A549 (cell line): ENCODE data around the gene HAND2.

Experiments used
- EP300 ChIP-seq, 2 experiments: fragments of >200 bp; sonication (Bioruptor Twin); formaldehyde crosslinking; IDR thresholded peaks; 2 replicates in 1 of 2; 3 replicates in 1 of 2; pipeline ENCODE4 v1.6.1; 2016 to 2017
- JUNB ChIP-seq: fragments of >200 bp; sonication (Bioruptor Twin); formaldehyde crosslinking; IDR thresholded peaks from 2 replicates; pipeline ENCODE4 v1.6.1; 2016
- NPAS2 ChIP-seq: fragments of 250-450 bp; sonication (Bioruptor Pico); IDR thresholded peaks from 2 replicates; pipeline ENCODE4 v1.8.0; 2022; ENCODE audit warnings: mild to moderate bottlenecking, moderate library complexity, borderline replicate concordance
- PBX3 ChIP-seq: IDR thresholded peaks from 2 replicates; pipeline ENCODE4 v1.6.1; 2012
- REST ChIP-seq: fragments of 200-600 bp; sonication (generic); IDR thresholded peaks from 2 replicates; pipeline ENCODE4 v1.6.1; 2016; ENCODE audit warnings: antibody characterized with exemption, mild to moderate bottlenecking, moderate library complexity
- TP53 ChIP-seq: fragments of 250-450 bp; sonication (Bioruptor Pico); IDR thresholded peaks from 2 replicates; pipeline ENCODE4 v1.5.0; 2021; ENCODE audit warnings: mild to moderate bottlenecking, moderate library complexity

- no peak for TF ChIP-seq EP300 (IDR thresholded peaks at IDR 0.05)
- no peak for TF ChIP-seq NPAS2 (CRISPR knock-in tag)
- TF ChIP-seq PBX3 = no peak
- no peak for TF ChIP-seq TP53 (CRISPR knock-in tag)
- TF ChIP-seq REST = no peak
- TF ChIP-seq JUNB = no peak
Measured at GRCh38 chr4:173527103-173527891, 2.7 kb downstream of the HAND2 start.
